ENCODE data around the gene MID2.

DNA sequence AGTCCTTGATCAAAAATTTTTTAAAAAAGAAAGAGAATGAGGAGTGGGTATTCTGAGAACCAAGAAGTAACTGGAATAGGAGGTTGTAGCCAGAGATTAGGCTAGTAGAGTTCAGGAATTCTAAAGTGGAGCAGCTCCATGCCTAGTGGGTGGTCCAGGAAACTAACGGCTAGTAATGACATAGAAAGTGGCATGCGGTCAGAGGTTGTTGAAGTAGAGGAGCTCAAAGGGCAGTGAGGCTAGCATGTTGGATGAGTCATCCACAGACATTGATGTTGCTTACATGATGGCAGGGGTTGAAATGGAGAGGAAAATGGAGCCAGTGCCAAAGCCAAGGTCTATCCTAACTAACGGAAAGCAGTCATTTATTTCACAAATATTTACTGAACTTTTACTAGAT lies 114.4 kb downstream of the MID2 start:
- TF ChIP-seq POLR2A (IDR thresholded peaks at IDR 0.05) (no peak), CTCF (IDR thresholded peaks at IDR 0.05) (no peak)

Measured in thyroid gland (tissue), 4 donors.